Left lung (tissue), 10 donors: Measurements from ENCODE around the gene PTCD1. TPM values are rescaled to one million over a fixed set of nuclear protein-coding genes. Genes with fewer than 3 reads are reported as not detected.

Source experiments
- ATAC-seq: fragments of 200-7000 bp; cut with Tn5 transposase; one replicate; pipeline ENCODE4 v1.9.1; 2020; ENCODE audit warnings: moderate library complexity
- DNase-seq, 4 donors: peaks; one replicate each; pipeline ENCODE4 v3.0.0-alpha.2; 2013 to 2020
- H3K27ac ChIP-seq, 2 donors: fragments of 200-600 bp; sonication (generic) in 1 of 2; one replicate each; pipeline versions ENCODE4 v1.5.0 to v1.8.0; 2020 to 2021
- H3K27me3 ChIP-seq, 2 donors: fragments of 200-600 bp; sonication (generic) in 1 of 2; one replicate each; pipeline versions ENCODE4 v1.5.0 to v1.8.0; 2020 to 2021
- H3K36me3 ChIP-seq, 2 donors: fragments of 200-600 bp; sonication (generic) in 1 of 2; one replicate each; pipeline versions ENCODE4 v1.5.0 to v1.8.0; 2020 to 2021
- H3K4me1 ChIP-seq, 2 donors: fragments of 200-600 bp; one replicate each; pipeline ENCODE4 v1.8.0; 2021
- H3K4me3 ChIP-seq, 2 donors: fragments of 200-600 bp; sonication (generic) in 1 of 2; one replicate each; pipeline versions ENCODE4 v1.5.0 to v1.8.0; 2020 to 2021; ENCODE audit warnings: mild to moderate bottlenecking in 1 of 2
- H3K9me3 ChIP-seq, 2 donors: fragments of 200-600 bp; sonication (generic) in 1 of 2; one replicate each; pipeline versions ENCODE4 v1.5.0 to v1.8.0; 2020 to 2021
- intact Hi-C, 2 donors: fragments of 100-400 bp; cut with DNase I; formaldehyde crosslinking; loops; one replicate each; pipeline versions ENCODE4 v1.11.2 to v1.14.2; 2022
- polyA plus RNA-seq, 6 donors: library from polyadenylated mRNA; unstranded; fragments of 120-200 nt; gene quantifications; one replicate each; pipeline ENCODE4 v1.2.1, GENCODE V29; 2013; ENCODE audit not compliant: insufficient read length in 6 of 6
- total RNA-seq, 2 donors: library from RNA; stranded (reverse); fragmentation: NEBNext Ultra II Directional; extraction: Animal tissue kit (Norgen Biotek cat#: 25700); gene quantifications; one replicate each; pipeline ENCODE4 v1.2.1, GENCODE V29; 2021
- TF ChIP-seq, protein P1 (sequence below), 2 donors: fragments of 200-600 bp; sonication (generic) in 1 of 2; IDR thresholded peaks; one replicate each; pipeline versions ENCODE4 v1.5.0 to v1.8.0; 2021; ENCODE audit warnings: antibody characterized with exemption in 2 of 2
- donor health status: DM: no; HTN: yes; CAD: no.
- donor health status: DM: no; HTN: no; CAD: no.

PTCD1 gene
- total and polyA plus RNA-seq, 8 donors: 3.5 to 8.2 (median 7.0) TPM

DNA sequence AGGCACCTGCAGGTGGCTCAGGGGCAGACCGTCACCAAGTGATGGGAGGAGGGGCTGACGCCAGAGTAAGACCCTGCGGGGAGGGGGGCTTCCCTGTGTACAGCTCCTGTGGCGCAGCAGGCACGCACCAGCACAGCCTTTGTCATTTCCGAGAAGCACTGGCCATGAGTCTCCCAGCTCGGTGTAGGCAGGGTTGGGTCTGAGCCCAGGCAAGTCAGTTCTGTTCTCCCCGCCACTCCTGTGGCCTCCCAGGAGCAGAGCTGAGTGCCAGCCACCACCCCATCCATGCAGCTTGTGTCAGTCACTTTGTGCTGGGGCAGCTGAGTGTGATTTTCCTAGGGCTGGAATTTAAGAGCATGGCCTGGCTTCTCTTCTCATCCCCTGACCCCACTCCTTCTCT is 13.3 kb upstream of the PTCD1 start:
- Histone ChIP-seq H3K36me3 (peaks cover 0 to 100% of the 10 kb centered on the region in 2 donors), H3K27me3 (no peaks in the 10 kb centered on the region), H3K27ac (no peak overlapping the region), H3K4me3 (no peak overlapping the region), H3K4me1 (no peaks in the 10 kb centered on the region), H3K9me3 (no peaks in the 10 kb centered on the region)
- intact Hi-C loops: no loop called here
- ATAC-seq (no peak), DNase-seq (no peak)
- TF ChIP-seq, protein P1, sequence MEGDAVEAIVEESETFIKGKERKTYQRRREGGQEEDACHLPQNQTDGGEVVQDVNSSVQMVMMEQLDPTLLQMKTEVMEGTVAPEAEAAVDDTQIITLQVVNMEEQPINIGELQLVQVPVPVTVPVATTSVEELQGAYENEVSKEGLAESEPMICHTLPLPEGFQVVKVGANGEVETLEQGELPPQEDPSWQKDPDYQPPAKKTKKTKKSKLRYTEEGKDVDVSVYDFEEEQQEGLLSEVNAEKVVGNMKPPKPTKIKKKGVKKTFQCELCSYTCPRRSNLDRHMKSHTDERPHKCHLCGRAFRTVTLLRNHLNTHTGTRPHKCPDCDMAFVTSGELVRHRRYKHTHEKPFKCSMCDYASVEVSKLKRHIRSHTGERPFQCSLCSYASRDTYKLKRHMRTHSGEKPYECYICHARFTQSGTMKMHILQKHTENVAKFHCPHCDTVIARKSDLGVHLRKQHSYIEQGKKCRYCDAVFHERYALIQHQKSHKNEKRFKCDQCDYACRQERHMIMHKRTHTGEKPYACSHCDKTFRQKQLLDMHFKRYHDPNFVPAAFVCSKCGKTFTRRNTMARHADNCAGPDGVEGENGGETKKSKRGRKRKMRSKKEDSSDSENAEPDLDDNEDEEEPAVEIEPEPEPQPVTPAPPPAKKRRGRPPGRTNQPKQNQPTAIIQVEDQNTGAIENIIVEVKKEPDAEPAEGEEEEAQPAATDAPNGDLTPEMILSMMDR (IDR thresholded peaks at IDR 0.05): no peak

DNA sequence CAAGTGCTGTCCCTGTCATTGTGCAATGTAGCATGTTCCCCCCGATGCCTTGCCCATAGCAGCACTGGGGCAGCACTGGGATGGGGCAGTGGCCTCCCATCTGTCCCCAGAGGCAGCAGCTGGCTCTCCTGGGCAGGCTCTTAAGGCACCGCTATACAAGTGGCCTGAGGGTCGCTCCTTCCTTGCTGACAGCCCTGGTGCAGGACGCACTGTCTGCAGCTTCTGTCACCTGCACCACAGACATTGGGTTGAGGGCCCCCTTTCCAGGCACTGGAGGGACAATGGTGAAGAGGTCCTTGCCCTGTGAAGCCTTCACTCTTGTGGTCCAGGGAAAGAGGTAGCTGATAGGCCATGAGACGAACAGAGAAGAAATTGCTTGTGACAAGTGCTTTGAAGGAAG is 10.7 kb upstream of the PTCD1 start:
- TF ChIP-seq, protein P1 (IDR thresholded peaks at IDR 0.05): no peak
- DNase-seq (no peak), ATAC-seq (no peak)
- Histone ChIP-seq H3K27me3 (no peaks in the 10 kb centered on the region), H3K27ac (no peak overlapping the region), H3K36me3 (peaks cover 0 to 100% of the 10 kb centered on the region in 2 donors), H3K4me1 (no peaks in the 10 kb centered on the region), H3K9me3 (no peaks in the 10 kb centered on the region), H3K4me3 (no peak overlapping the region)
- intact Hi-C loops: no loop called here

DNA sequence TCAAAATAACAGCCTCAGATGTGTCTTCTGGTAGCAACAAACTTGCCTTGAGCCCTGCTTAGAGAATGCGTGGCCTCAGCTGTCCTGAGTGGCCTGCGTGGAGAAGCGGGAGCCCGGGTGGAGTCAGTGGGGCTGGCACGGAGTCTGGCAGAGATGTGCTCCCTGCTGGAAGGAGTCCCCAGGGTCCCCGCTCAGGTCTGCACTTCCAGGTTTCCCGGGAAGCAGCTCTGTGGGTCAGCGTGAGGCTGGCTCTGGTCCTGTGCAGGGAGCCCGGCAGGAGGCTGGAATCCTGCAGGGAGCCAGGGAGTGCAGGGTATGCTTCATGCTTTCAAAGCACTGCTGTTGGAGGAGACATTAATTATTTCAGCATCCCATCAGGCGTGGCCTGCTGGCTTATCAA is 10.3 kb upstream of the PTCD1 start:
- no peak overlapping the region for H3K4me3 ChIP-seq
- intact Hi-C loops: no loop called here
- ATAC-seq (no peak), DNase-seq (no peak)
- H3K27ac ChIP-seq: no peak overlapping the region
- no peaks in the 10 kb centered on the region for H3K4me1 ChIP-seq
- H3K27me3 ChIP-seq: no peaks in the 10 kb centered on the region
- TF ChIP-seq, protein P1 (IDR thresholded peaks at IDR 0.05): no peak
- H3K36me3 ChIP-seq: peaks cover 0 to 100% of the 10 kb centered on the region in 2 donors
- no peaks in the 10 kb centered on the region for H3K9me3 ChIP-seq

DNA sequence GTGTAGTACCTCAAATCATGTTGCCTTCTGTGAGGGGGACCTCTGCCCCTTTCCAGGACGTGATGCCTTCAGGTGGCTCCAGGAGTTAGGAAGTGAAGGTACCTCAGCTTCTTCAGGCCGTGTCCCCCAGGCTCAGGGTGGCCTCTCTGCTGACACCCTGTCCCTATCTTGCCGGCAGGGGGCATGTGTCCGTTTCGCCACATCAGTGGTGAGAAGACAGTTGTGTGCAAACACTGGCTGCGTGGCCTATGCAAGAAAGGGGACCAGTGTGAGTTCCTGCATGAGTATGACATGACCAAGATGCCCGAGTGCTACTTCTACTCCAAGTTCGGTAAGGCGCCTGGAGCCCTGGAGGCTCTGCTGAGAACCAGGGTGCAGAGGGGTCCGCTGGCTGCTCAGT is 9.3 kb upstream of the PTCD1 start:
- Histone ChIP-seq H3K27me3 (no peaks in the 10 kb centered on the region), H3K9me3 (no peaks in the 10 kb centered on the region), H3K36me3 (peaks cover 0 to 100% of the 10 kb centered on the region in 2 donors), H3K27ac (no peak overlapping the region), H3K4me1 (peaks cover 0 to 4% of the 10 kb centered on the region in 2 donors), H3K4me3 (no peak overlapping the region)
- DNase-seq (no peak), ATAC-seq (no peak)
- TF ChIP-seq, protein P1 (IDR thresholded peaks at IDR 0.05): no peak
- intact Hi-C loops: no loop called here

DNA sequence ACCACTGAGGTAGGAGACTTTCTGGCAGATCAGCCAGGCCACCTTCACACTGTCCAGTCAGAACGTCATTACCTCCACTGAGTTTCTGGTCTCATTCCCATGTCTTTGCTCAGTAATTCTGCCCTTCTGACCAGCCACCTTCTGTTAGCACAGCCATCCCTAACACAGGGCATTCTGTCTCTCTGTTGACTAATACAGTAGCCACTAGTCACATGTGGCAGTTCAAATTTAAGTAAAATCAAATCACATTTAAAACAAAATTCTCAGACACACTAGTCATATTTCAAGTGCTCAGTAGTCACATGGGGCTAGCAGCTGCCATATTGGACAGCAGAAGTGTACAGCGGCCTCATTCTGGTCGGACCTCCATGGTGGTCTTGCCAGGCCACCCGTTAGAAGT is 7.5 kb upstream of the PTCD1 start:
- H3K36me3 ChIP-seq: peaks cover 0 to 91% of the 10 kb centered on the region in 2 donors
- TF ChIP-seq, protein P1 (IDR thresholded peaks at IDR 0.05): no peak
- intact Hi-C loops: no loop called here
- no peaks in the 10 kb centered on the region for H3K9me3 ChIP-seq
- H3K27ac ChIP-seq: no peak overlapping the region
- no peak for DNase-seq
- no peak for ATAC-seq
- no peak overlapping the region for H3K4me3 ChIP-seq
- H3K4me1 ChIP-seq: peaks cover 0 to 11% of the 10 kb centered on the region in 2 donors
- H3K27me3 ChIP-seq: no peaks in the 10 kb centered on the region
